ENCODE results near the gene GPC6.

GPC6 gene

GRCh38 chr13:93966267-93966936, 739.8 kb downstream of the GPC6 start:
- DNase-seq (ENCODE audit: low read depth): no peak

GRCh38 chr13:93967286-93967685, 740.7 kb downstream of the GPC6 start:
- DNase-seq (ENCODE audit: low read depth): no peak

GRCh38 chr13:93975242-93975641, 748.6 kb downstream of the GPC6 start:
- no peak for DNase-seq (ENCODE audit: low read depth)

GRCh38 chr13:93976528-93976927, 749.9 kb downstream of the GPC6 start:
- no peak for DNase-seq (ENCODE audit: low read depth)

- DNase-seq (ENCODE audit: low read depth): no peak
These were observed 751.4 kb downstream of the GPC6 start for GRCh38 chr13:93977986-93978385.

- no peak for DNase-seq (ENCODE audit: low read depth)
These were observed 754.9 kb downstream of the GPC6 start for GRCh38 chr13:93981426-93981977.

GRCh38 chr13:93982179-93982918, 755.7 kb downstream of the GPC6 start:
- no peak for DNase-seq (ENCODE audit: low read depth)

GRCh38 chr13:93984052-93984451, 757.4 kb downstream of the GPC6 start:
- no peak for DNase-seq (ENCODE audit: low read depth)

- no peak for DNase-seq (ENCODE audit: low read depth)
These were observed 758.3 kb downstream of the GPC6 start for GRCh38 chr13:93984876-93985275.

GRCh38 chr13:93987458-93987857, 760.9 kb downstream of the GPC6 start:
- DNase-seq (ENCODE audit: low read depth): no peak

- DNase-seq (ENCODE audit: low read depth): no peak
These were observed 765.0 kb downstream of the GPC6 start for GRCh38 chr13:93991569-93991968.

GRCh38 chr13:93996481-93996880, 769.9 kb downstream of the GPC6 start:
- DNase-seq (ENCODE audit: low read depth): no peak

- DNase-seq (ENCODE audit: low read depth): no peak
These were observed 779.7 kb downstream of the GPC6 start for GRCh38 chr13:94006296-94006695.

GRCh38 chr13:94007072-94007471, 780.5 kb downstream of the GPC6 start:
- DNase-seq (ENCODE audit: low read depth): no peak

- peak; percentile 13 for DNase-seq (ENCODE audit: low read depth)
These were observed 783.1 kb downstream of the GPC6 start for GRCh38 chr13:94009701-94010100.

- DNase-seq (ENCODE audit: low read depth): no peak
These were observed 787.9 kb downstream of the GPC6 start for GRCh38 chr13:94014461-94014860.

GRCh38 chr13:94020426-94020825, 793.8 kb downstream of the GPC6 start:
- DNase-seq (ENCODE audit: low read depth): no peak

- DNase-seq (ENCODE audit: low read depth): no peak
These were observed 794.2 kb downstream of the GPC6 start for GRCh38 chr13:94020833-94021232.

GRCh38 chr13:94028234-94028633, 801.6 kb downstream of the GPC6 start:
- DNase-seq (ENCODE audit: low read depth): no peak

GRCh38 chr13:94028650-94029049, 802.0 kb downstream of the GPC6 start:
- DNase-seq (ENCODE audit: low read depth): no peak

- no peak for DNase-seq (ENCODE audit: low read depth)
These were observed 804.0 kb downstream of the GPC6 start for GRCh38 chr13:94030415-94031119.

GRCh38 chr13:94031609-94032008, 805.0 kb downstream of the GPC6 start:
- no peak for DNase-seq (ENCODE audit: low read depth)

- no peak for DNase-seq (ENCODE audit: low read depth)
These were observed 806.5 kb downstream of the GPC6 start for GRCh38 chr13:94033098-94033497.
